Caco-2 (cell line): Measurements from ENCODE around the gene CDK19. TPM values are rescaled to one million over a fixed set of nuclear protein-coding genes. Genes with fewer than 3 reads are reported as not detected.

Experiments
- BruUV-seq: library from RNA; stranded (reverse); fragments of 400-500 nt; replicated peaks from 2 replicates; lab custom pipeline; 2021; lab: Mats Ljungman, UMichigan
- CTCF ChIA-PET: fragments of 300-600 bp; sonication (Branson Sonifier 250); formaldehyde crosslinking; loops from one replicate; lab custom pipeline; 2022; ENCODE audit warnings: antibody characterized with exemption; lab: Charles Lee
- POLR2A ChIA-PET: fragments of 300-600 bp; sonication (Branson Sonifier 250); formaldehyde crosslinking; loops from one replicate; lab custom pipeline; 2022; ENCODE audit warnings: antibody characterized with exemption; lab: Charles Lee
- DNase-seq, 2 experiments: peaks; one replicate each; pipeline versions ENCODE4 v3.0.0 to v3.0.0-alpha.2; 2020 to 2022
- H3K27me3 ChIP-seq: replicated peaks from 2 replicates; pipeline ENCODE4 v1.6.0; 2011; ENCODE audit warnings: low read length; ENCODE audit not compliant: control insufficient read depth, insufficient read depth
- H3K36me3 ChIP-seq: 2 replicates; pipeline ENCODE4 v1.5.1; 2011; ENCODE audit warnings: low read length; ENCODE audit not compliant: control insufficient read depth, insufficient read depth
- H3K4me1 ChIP-seq: fragments of 250-450 bp; sonication (Bioruptor Pico); 2 replicates; pipeline ENCODE4 v1.5.1; 2020; ENCODE audit warnings: mild to moderate bottlenecking
- H3K4me3 ChIP-seq: 2 replicates; pipeline ENCODE4 v1.5.1; 2011; ENCODE audit warnings: low read depth, mild to moderate bottlenecking, control low read depth, low read length
- H3K9me3 ChIP-seq: fragments of 250-450 bp; sonication (Bioruptor Pico); 2 replicates; pipeline ENCODE4 v1.5.1; 2020; ENCODE audit warnings: mild to moderate bottlenecking, moderate library complexity
- H3K27ac Mint-ChIP-seq: one replicate; pipeline ENCODE4 v1.8.0; 2022; ENCODE audit warnings: mixed read lengths; ENCODE audit not compliant: unreplicated experiment
- H3K27me3 Mint-ChIP-seq: one replicate; pipeline ENCODE4 v1.8.0; 2022; ENCODE audit warnings: mixed read lengths; ENCODE audit not compliant: insufficient read depth, unreplicated experiment
- H3K36me3 Mint-ChIP-seq: one replicate; pipeline ENCODE4 v1.8.0; 2022; ENCODE audit warnings: mild to moderate bottlenecking, mixed read lengths; ENCODE audit not compliant: insufficient read depth, unreplicated experiment
- H3K4me1 Mint-ChIP-seq: one replicate; pipeline ENCODE4 v1.8.0; 2022; ENCODE audit warnings: low read depth, mixed read lengths; ENCODE audit not compliant: unreplicated experiment
- H3K4me3 Mint-ChIP-seq: one replicate; pipeline ENCODE4 v1.8.0; 2022; ENCODE audit warnings: mild to moderate bottlenecking, moderate library complexity, mixed read lengths; ENCODE audit not compliant: unreplicated experiment
- H3K9me3 Mint-ChIP-seq: one replicate; pipeline ENCODE4 v1.8.0; 2022; ENCODE audit warnings: mixed read lengths; ENCODE audit not compliant: unreplicated experiment
- intact Hi-C: fragments of 100-400 bp; cut with micrococcal nuclease; formaldehyde crosslinking; loops from one replicate; pipeline ENCODE4 v1.10.0; 2022; ENCODE audit not compliant: unreplicated experiment
- total RNA-seq: library from RNA; stranded (reverse); gene quantifications from 2 replicates; pipeline ENCODE4 v1.2.3, GENCODE V29; 2022
- TF ChIP-seq, protein P1 (sequence below), 2 experiments: fragments of 200-600 bp in 1 of 2; IDR thresholded peaks; 1 replicate in 1 of 2; 2 replicates in 1 of 2; pipeline versions ENCODE4 v1.5.1 to v1.8.0; 2011 to 2022; ENCODE audit warnings: antibody characterized with exemption in 1 of 2, control low read depth in 1 of 2, inconsistent platforms in 1 of 2, low read depth in 1 of 2, low read length in 1 of 2, mild to moderate bottlenecking in 1 of 2, moderate library complexity in 1 of 2; ENCODE audit not compliant: insufficient read depth in 1 of 2, severe bottlenecking in 1 of 2, unreplicated experiment in 1 of 2

Gene CDK19
- total RNA-seq, 1 experiment from 2014 or later: 24.6 TPM

DNA sequence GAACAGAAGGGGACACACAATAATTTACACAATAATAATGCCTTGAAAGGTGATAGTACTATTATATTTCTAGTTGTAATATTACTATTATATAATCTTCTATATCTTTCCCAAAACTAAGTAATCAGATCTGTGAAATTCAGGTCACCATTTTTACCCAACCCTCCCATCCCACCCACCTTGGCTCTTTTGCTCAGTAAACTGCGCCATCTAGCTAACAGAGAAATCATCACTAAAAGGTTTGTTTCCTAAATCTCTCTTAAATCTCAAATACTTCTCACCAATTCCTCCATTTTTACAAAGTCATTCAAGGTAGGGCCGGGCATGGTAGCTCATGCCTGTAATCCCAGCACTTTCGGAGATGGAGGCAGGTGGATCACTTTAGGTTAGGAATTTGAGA is 83.4 kb downstream of the CDK19 start:
- Histone ChIP-seq H3K36me3 (no peaks in the 10 kb centered on the region), H3K27me3 (no peaks in the 10 kb centered on the region), H3K4me1 (no peaks in the 10 kb centered on the region), H3K9me3 (no peaks in the 10 kb centered on the region), H3K4me3 (no peak overlapping the region)
- POLR2A ChIA-PET: interaction anchor here (0.6 kb wide), 1 partner anchor 83 kb away, joined by 3 read pairs; the partner anchor contains the start of gene CDK19
- TF ChIP-seq, protein P1, sequence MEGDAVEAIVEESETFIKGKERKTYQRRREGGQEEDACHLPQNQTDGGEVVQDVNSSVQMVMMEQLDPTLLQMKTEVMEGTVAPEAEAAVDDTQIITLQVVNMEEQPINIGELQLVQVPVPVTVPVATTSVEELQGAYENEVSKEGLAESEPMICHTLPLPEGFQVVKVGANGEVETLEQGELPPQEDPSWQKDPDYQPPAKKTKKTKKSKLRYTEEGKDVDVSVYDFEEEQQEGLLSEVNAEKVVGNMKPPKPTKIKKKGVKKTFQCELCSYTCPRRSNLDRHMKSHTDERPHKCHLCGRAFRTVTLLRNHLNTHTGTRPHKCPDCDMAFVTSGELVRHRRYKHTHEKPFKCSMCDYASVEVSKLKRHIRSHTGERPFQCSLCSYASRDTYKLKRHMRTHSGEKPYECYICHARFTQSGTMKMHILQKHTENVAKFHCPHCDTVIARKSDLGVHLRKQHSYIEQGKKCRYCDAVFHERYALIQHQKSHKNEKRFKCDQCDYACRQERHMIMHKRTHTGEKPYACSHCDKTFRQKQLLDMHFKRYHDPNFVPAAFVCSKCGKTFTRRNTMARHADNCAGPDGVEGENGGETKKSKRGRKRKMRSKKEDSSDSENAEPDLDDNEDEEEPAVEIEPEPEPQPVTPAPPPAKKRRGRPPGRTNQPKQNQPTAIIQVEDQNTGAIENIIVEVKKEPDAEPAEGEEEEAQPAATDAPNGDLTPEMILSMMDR (IDR thresholded peaks at IDR 0.05; ENCODE audit: insufficient read depth in 1 of 2, low read depth in 1 of 2, low read length in 1 of 2, severe bottlenecking in 1 of 2, unreplicated experiment in 1 of 2): no peak
- BruUV-seq: no TSS peak
- Mint-ChIP-seq H3K4me3 (no peak overlapping the region), H3K27ac (no peak overlapping the region), H3K27me3 (no peaks in the 10 kb centered on the region), H3K9me3 (no peaks in the 10 kb centered on the region), H3K4me1 (peaks cover 12% of the 10 kb centered on the region), H3K36me3 (no peaks in the 10 kb centered on the region)
- CTCF ChIA-PET: interaction anchor here (0.6 kb wide), 1 partner anchor 82 kb away, joined by 4 read pairs; no protein-coding TSS in a partner anchor
- DNase-seq: no peak
- intact Hi-C loops: loop anchor here (1.0 kb wide), 1 partner anchor 50 kb away; no protein-coding TSS in a partner anchor

DNA sequence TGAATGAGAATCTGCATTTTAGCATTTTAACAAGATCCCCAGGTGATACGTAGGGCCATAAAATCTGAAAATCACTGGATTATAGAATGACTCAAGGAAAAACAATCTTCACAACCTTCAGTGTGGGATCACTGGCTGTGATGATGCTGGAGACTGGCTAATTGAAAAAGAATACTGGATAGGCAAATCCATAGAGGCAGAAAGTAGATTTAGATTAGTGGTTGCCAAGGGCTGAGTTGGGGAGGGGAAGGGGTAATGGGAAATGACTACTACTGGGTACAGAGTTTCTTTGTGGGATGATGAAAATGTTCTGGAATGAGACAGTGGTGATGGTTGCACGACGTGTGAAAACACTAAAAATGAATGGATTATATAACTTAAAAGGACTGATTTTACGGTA is 84.1 kb downstream of the CDK19 start:
- peaks cover 12% of the 10 kb centered on the region for H3K4me1 Mint-ChIP-seq
- no peak for DNase-seq
- intact Hi-C loops: no loop called here
- CTCF ChIA-PET: no interaction called here
- Histone ChIP-seq H3K4me1 (no peaks in the 10 kb centered on the region), H3K36me3 (no peaks in the 10 kb centered on the region), H3K9me3 (no peaks in the 10 kb centered on the region), H3K27me3 (no peaks in the 10 kb centered on the region), H3K4me3 (no peak overlapping the region)
- peak overlapping the region; percentile 9 for H3K4me3 Mint-ChIP-seq
- H3K36me3 Mint-ChIP-seq: no peaks in the 10 kb centered on the region
- POLR2A ChIA-PET: no interaction called here
- no peaks in the 10 kb centered on the region for H3K27me3 Mint-ChIP-seq
- no peak overlapping the region for H3K27ac Mint-ChIP-seq
- no peaks in the 10 kb centered on the region for H3K9me3 Mint-ChIP-seq
- BruUV-seq: no TSS peak
- TF ChIP-seq, protein P1 (IDR thresholded peaks at IDR 0.05; ENCODE audit: insufficient read depth in 1 of 2, low read depth in 1 of 2, low read length in 1 of 2, severe bottlenecking in 1 of 2, unreplicated experiment in 1 of 2): no peak

DNA sequence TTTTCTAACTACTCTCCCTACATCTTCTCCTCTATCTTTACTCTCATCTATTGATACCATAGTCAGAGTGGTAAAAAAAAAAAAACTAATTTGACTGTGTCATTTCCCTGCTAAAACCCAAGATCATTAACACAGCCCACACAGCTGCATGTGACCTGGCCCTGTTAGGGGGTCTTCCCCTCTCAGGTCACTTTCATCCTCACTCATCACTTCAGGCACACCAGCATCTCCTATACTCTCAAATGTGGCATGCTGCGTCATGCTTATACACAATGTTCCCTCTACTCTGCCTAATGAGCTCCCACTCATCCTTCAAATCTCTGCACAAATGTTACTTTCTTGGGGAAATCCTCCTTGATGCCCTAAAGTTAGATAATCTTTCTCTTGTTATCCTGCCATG is 86.8 kb downstream of the CDK19 start:
- no peak overlapping the region for H3K4me3 ChIP-seq
- H3K4me1 Mint-ChIP-seq: peaks cover 12% of the 10 kb centered on the region
- H3K27me3 ChIP-seq: no peaks in the 10 kb centered on the region
- H3K4me3 Mint-ChIP-seq: no peak overlapping the region
- no TSS peak for BruUV-seq
- no peaks in the 10 kb centered on the region for H3K27me3 Mint-ChIP-seq
- intact Hi-C loops: no loop called here
- H3K9me3 Mint-ChIP-seq: no peaks in the 10 kb centered on the region
- TF ChIP-seq, protein P1 (IDR thresholded peaks at IDR 0.05; ENCODE audit: insufficient read depth in 1 of 2, low read depth in 1 of 2, low read length in 1 of 2, severe bottlenecking in 1 of 2, unreplicated experiment in 1 of 2): no peak
- H3K9me3 ChIP-seq: no peaks in the 10 kb centered on the region
- no peak for DNase-seq
- ChIA-PET CTCF (no interaction called here), POLR2A (no interaction called here)
- no peak overlapping the region for H3K27ac Mint-ChIP-seq
- no peaks in the 10 kb centered on the region for H3K36me3 Mint-ChIP-seq
- no peaks in the 10 kb centered on the region for H3K36me3 ChIP-seq
- no peaks in the 10 kb centered on the region for H3K4me1 ChIP-seq
